Posterior cingulate gyrus (tissue), 11 donors: ENCODE data around the gene CRTC3.

ENCODE experiments used
- DNase-seq, 10 donors: peaks; one replicate each; pipeline versions ENCODE4 v3.0.0 to v3.0.0-alpha.2; 2020 to 2021; ENCODE audit warnings: mixed read lengths in 3 of 10
- intact Hi-C: fragments of 100-400 bp; cut with DNase I; formaldehyde crosslinking; loops from one replicate; pipeline ENCODE4 v1.15.1; 2023

The CRTC3 gene

DNA sequence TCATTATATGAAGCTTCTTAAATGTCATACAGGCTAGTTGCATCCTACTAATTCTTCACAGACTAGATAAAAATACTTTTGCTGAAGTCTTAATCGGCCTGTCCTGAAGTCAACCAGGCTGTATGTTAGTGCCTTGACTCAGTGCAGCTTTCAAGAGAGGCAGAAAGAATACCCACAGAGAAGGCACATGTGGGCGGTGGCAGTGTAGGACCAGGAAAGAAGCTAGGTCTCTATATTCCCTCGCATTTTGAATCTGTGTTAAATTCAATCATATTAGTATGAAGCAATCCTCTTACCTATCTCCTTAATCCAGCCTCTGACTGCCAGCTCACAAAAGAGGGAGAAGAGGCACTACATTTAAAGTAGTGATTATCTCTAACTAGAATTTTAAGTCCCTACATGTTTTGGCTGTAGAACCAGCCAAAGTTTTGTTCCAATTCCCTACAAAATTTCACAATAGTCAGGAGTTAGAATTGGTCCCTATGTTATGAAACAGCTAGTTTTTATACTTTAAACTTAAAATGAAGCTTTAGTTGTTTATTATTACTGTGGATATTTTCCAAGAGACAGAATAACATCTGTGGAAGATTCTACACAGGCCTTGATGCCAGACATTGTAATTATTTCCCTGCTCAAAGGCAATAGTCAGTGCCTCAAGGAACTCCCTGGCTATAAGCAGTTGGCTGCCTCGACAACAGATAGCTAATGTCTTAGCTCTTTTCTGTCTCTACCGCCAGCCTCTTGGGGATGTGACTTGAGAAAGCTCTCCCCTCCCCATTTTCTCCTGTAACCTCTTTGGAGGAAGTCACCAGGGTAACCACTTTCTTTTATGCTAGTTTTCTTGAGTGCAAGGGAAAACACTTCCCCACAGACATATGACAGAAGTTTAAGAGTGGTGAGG is 31.9 kb downstream of the CRTC3 start:
- intact Hi-C loops, result no loop called here
- no peak for DNase-seq

DNA sequence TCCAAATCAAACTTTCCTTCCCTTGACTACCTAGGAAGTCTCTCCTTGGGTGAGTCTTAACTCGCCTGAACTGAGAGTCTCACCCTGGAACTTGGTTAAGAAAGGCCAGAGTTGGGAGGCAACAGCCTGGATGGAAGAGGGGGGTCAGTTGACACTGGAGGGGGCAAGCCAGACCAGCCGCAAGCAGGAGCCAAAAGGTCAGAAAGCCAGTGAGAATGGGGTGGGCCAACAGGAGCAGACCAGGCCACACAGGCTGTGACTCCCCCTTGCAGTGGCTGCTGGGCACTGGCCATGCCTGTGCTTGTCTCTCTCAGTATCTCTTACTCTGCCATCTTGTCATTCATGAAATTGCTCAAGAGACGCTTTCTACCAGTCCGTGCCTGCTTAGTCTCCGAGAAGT is 32.9 kb downstream of the CRTC3 start:
- intact Hi-C loops, result no loop called here
- DNase-seq, result no peak

DNA sequence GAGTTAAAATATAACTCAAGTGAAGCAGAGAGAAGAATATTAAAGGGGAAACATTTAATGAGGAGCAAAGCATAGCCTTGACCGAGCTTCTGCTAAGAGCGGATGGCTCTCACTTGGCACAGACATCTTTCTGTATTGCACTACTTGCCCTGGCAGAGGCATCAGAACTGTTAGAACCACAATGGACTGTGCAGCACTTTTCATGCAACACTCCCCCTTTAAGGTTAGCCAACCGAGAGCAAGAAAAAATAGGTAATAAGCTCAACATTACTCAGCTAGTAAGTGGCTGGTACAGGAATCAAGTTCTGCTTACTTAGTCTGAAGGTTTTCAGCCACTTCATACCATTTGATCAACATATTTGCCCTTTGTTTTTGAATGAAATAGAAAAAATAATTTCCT is 33.7 kb downstream of the CRTC3 start:
- DNase-seq, result no peak
- intact Hi-C loops, result no loop called here

DNA sequence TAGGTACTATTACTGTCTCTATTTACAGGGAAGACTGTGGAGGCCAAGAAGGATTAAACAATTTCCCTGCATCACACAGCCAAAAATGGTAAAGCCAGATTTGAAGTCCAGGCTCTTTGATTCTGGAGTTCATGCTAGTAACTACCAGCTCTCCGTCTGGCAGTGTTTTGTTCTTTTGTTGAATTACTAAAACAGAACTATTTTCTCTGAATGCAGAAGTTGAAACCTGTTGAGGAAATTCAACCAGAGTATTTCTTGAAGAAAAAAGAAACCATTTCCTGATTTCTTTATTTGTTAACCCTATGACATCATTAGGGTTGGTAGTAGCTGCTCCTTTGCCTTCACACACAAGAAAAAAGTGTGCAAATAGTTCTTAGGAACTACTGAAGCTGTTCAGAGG is 34.3 kb downstream of the CRTC3 start:
- no peak for DNase-seq

DNA sequence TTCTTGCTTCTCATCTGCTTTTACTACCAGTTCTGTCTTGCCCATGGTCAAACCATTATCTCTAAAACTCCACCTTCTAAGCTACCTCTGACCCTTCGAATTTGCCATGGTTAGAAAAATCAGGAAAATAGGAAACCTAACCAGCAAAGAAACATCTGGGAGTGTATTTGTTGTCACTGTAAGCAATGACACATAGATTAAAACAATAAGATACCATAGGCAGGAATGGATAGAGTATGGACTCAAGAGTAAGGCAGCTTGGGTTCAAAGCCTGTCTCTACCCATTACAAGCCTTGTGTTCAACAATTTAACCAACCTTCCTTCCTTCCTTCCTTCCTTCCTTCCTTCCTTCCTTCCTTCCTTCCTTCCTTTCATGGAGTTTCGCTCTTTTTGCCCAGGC is 34.9 kb downstream of the CRTC3 start:
- no peak for DNase-seq
- intact Hi-C loops, result no loop called here

More for the DNA sequence above, 34.3 kb downstream of the CRTC3 start:
- intact Hi-C loops, result no loop called here

DNA sequence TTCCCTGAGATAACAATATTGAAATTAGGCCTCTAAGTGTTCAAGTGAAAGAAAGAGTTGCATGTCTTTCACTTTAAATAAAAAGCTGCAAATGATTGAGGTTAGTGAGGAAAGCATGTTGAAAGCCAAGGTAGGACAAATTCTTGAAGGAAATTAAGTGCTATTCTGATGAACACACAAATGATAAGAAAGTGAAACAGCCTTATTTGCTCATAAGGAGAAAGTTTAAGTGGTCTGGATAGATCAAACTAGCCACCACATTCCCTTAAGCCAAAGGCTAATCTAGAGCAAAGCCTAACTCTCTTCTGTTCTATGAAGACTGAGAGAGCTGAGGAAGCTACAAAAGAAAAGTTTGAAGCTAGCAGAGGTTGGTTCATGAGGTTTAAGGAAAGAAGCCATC is 36.1 kb downstream of the CRTC3 start:
- intact Hi-C loops, result no loop called here
- no peak for DNase-seq

DNA sequence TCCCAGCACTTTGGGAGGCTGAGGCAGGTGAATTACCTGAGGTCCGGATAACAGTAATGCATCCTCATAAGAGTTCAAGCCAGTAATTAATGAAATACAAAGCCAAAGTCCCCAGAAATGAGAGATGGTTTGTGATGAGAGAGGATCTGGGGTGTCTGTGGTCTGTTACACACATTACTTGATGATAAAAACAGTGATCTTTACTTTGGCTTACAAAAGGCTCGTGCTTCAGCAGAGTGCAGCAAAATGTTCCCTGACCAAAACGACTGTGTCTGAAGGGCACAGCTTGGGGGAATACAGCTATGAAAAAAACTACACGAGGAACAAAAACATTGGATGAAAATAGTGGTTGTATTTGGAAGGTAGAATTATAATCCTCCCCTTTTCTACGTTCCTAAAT is 40.9 kb downstream of the CRTC3 start:
- intact Hi-C loops, result no loop called here
- DNase-seq, result no peak

DNA sequence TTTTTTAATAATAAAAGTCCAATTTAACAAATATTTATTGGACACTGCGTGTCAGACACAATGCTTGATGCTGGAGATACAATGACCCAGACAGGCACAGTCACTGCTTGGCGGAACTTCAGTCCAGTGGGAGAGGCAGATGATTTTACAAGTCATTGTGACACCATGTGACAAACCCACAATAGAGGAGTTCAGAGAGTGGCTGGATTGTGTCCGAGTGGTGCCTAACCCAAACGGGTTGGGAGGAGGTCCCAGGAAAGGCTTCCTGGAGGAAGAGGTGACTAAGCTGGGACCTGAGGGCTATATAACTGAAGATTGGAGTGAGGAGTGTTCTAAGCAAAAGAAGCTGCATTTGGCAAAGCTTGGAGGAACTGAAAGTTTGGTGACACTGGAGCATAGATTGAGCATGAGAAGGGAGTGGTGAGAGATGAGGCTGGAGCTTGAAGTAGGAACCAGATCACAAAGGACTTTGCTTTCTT is 41.4 kb downstream of the CRTC3 start:
- peak in 7 of 10 donors; percentile 23 to 93 (median 69) for DNase-seq
- intact Hi-C loops, result no loop called here

DNA sequence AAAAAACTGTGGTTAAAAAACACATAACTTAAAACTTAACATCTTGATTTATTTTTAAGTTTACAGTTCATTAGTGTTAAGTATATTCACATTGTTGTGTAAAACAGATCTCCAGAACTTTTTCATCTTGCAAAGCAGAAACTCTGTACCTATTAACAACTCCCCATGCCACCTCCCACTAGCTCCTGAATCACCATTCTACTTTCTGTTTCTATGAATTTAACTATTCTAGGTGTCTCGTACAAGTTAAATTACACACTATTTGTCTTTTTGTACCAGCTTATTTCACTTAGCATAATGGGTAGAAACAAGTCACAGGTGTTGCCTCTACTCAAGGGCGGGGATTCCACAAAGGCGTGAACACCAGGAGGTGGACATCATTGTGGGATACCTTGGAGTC is 43.2 kb downstream of the CRTC3 start:
- no peak for DNase-seq
- intact Hi-C loops, result no loop called here

DNA sequence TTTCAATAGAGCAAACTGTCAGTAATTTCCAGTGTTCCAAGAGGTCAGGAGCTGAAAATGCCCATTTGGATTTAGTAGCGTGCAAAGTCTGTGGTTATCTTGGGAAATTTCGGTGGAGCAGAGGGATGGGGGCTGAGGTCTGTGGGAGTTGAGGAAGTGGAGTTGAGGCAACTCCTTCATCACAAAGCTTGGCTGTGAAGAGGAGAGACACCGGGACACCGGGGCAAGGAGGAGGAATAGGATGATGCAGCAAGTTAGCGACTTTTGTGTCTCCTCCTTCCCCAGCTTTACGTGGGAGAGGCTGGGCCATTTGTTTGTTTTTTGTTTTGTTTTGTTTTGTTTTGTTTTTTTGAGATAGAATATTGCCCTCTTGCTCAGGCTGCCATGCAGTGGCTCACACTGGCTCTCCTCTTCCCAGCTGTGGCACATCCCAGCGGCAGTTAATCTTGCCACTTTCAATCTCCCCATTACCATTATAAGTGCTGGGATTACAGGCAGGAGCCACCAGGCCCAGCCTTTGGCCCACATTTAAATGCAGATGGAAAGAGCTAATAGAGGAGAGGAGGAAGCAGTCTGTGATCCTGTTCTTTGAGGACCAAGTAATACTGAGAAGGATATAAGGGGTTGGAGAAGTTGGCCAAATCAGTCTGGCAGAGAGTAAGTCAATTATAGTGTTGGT is 47.1 kb downstream of the CRTC3 start:
- intact Hi-C loops, result no loop called here
- DNase-seq, result no peak

DNA sequence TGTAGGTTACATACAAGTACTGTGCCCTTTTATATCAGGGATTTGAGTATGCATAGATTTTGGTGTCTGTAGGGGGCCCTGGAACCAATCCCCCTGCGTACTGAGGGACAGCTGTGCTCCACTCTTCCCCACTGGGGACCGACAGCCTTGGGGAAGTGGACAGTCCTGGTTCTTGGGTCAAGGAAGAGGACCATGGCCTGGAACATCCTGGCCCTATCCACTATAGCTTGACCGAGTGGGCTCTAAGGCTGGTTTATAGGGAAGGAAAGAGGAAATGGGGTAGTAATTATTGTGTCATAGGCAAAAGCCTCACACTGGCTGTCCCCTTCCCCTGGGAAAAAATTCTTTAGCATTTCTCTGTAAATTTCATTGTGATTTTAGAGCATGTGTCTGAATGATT is 49.5 kb downstream of the CRTC3 start:
- intact Hi-C loops, result no loop called here
- no peak for DNase-seq

DNA sequence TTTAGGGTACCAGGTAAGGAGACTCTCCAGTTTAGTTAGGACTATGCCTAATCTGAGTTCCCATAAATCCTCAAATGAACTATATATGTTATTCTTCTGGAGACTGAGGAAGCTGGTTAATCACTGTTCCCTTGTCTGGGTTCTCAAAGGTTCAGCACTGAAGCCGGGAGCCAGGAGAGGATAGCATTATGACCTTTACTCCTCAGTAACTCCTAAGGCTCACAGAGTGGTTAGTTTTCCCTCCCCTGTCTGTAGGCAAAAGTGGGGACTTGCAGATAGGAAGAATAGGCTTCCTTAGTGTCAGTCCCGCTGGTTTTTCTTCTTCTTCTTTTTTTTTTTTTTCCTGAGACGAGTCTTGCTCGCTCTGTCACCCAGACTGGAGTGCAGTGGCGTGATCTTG is 50.4 kb downstream of the CRTC3 start:
- intact Hi-C loops, result no loop called here

DNA sequence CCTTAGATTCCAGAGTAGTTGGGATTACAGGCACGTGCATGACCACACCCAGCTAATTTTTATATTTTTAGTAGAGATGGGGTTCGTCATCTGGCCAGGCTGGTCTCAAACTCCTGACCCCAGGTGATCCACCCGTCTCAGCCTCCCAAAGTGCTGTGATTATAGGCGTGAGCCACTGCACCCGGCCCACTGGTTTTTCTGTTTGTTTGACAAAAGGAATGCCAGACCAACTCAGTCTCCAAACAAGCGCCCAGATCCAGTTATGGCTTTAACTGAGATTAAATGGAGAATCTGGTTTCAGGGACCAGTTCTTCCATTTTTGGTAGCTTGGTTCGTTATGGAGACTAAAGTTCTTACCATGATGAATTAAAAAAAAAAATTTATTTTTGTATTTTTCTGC is 50.8 kb downstream of the CRTC3 start:
- no peak for DNase-seq
- intact Hi-C loops, result no loop called here

More for the DNA sequence above, 50.4 kb downstream of the CRTC3 start:
- DNase-seq, result no peak

DNA sequence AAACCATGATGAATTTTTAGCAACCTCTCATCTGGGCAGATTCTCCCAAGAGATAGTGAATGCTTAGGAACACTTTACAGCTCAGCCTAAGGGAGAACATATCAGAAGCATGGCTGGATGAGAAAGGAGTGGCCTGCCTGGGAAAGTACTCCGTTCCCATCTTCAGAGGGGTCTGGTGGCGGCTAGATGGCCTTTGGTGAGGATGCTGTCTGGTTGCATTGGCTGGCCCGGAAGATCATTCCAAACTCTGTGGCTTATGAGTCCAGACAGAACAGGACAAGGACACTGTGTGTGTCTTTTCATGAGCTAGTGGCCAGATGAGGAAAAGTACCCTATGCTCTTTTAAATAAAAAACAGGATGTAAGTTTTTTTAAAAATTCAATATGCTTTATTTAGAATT is 51.2 kb downstream of the CRTC3 start:
- intact Hi-C loops, result no loop called here
- no peak for DNase-seq

DNA sequence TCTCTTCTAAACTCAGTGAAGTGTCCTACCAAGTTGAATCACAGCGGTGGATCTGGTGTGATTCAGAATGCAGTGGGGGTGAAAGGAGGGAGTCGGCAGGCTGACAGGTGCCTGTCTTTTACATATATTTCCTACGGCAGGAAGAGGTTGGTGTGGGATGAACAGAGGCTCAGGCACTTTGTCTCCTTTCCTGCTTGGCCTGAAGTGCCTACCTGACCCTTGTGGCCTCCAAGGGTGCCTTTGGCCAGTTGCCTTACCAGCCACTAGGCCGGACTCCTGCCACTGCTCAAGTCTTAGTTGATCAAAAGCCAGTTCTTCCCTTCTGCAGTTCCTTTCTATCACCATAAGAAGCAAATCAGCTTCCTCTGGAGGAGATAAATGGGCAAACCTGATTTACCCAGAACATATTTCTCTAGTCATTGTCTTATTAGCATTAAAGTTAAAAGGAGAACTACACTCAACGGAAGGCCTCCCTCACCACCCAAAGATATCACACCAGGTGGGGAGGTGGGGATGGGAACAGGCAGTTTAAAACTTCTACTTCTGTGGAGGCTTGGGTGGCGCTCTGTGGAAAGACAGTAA is 52.1 kb downstream of the CRTC3 start:
- intact Hi-C loops, result no loop called here
- DNase-seq, result no peak

DNA sequence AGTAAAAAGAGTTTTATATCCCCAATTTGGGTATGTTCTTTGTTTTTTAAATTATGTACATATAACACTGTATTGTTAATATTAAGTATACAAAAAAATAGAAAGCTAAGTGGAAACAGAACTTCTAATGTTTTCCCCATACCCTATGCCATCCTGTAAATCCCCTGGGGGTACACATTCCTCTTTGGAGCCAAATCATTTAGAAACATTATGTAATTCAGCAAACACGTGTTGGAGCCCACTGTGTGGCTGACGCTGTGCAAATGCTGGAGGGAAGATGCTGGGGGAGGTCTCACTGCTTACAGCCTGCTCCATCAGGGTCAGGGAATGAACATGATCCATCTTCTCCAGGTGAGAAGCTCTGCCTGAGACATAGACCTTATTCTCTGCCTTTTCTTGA is 52.8 kb downstream of the CRTC3 start:
- no peak for DNase-seq
- intact Hi-C loops, result no loop called here

DNA sequence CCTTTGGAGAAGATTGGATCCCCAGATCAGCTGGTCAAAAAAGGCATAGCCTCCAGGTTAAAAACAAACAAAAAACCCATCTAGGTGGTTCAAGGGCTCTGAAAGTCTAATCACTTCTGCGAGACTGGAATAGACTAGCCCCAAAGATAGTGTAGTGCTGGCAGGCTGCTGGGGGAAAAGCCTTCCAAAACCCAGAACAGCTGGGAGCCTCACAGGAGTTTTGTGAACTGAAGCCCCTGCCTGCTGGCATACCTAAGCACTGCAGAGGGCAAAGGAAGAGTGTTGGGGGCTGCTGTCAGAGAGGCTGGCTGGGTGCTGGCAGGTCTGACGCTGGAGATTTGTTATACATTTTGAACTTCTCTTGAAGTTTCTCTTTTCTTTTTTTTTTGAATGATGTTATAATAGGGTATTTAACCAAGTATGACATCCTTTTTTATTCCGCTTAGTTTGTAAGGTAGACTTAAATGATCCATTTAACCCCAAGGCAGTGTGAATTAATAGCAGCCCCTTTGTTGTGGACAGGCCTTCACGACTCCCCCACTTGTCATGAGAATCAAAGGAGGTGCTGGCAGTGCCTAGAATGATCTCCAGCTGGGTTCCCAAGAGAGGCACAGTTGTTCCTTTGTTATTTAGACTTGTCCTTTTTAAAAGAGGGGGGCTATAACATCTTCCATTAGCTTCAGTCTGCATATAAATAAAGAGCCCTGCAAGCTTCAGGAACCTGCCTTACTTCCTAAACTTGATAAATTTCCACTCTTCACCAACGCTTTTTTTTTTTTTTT is 53.9 kb downstream of the CRTC3 start:
- intact Hi-C loops, result no loop called here
- DNase-seq, result peak in 5 of 10 donors; percentile 60 to 93 (median 78)

DNA sequence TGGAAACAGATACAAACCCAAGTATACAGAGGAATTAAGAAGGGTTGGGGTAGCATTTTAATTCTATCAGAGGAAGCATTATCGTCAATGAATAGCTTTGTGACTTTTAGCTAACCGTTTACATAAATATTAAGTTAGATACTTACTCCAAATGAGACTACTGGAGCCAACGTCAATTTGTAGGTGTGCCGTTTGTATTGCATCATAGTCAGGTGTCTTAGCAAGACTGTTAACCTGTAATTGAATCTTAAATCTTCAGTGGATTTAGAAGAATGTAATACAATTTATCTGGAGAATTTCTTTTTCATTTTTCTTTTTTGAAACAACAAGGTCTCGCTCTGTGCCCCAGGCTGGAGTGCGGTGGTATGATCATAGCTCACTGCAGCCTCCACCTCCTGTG is 55.1 kb downstream of the CRTC3 start:
- intact Hi-C loops, result no loop called here
- DNase-seq, result no peak

DNA sequence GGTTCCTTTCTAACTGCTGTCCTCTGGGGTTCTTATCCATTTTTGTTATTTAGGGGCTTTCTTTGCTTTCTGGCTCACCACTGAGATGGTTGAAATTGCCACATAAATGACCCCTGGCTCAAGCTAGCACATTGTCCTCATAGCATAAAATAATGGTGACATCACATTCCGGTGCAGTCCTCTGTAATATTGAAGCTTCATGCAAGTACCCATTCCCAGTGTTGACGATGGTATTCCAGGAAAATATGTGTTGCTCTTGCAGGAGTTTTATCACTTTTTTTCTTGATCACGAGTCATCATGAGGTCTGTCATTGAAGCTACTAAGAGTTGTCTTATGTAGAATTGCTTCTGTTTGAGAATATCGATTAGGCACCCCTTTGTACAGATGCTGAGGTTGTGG is 56.1 kb downstream of the CRTC3 start:
- no peak for DNase-seq
- intact Hi-C loops, result no loop called here

DNA sequence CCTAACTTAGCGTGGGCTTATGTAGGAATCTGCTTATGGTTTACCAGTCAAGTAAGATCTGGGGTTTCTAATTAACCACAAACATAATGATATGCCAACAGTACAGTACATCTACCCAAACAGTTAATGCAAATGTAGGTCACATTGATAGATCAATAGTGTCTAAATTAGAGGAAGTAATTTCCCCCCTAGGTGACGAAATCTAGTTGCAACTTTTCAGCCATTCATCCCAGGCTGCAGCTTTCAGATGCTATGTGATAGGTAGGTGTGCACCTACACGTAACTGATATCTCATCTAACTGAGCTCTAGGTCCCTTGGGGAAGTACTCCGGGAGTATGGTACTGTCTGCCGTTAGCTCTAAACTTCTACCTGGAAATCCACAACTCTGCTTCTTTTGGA is 57.2 kb downstream of the CRTC3 start:
- DNase-seq, result no peak
- intact Hi-C loops, result no loop called here

DNA sequence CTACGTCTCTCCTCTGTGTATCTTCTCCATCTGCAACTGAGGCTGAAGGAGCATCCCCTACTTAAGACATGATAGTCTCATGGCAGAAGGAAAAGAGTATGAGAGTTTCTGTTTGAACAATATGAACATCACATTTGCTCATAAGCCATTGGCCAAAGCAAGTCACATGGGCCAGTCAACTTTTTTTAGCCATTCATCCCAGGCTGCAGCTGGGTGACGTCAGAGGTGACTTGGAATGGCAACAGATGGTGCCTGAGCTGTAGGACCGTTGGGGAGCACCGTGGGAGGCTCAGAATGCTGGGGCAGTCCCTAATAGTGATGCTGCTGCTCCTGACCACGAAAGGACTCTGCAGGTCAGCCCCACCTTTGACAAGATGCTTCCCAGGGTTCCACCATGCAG is 58.7 kb downstream of the CRTC3 start:
- DNase-seq, result peak in 2 of 10 donors; percentile 39 to 85
- intact Hi-C loops, result no loop called here
